NCI-H146 treated with DMSO at 0.1 percent for 48 hours (cell line): Measurements from ENCODE around the gene ZNF224.

Source experiments
- DNase-seq: peaks from one replicate; lab custom pipeline; 2025; ENCODE audit not compliant: unreplicated experiment; lab: John Stamatoyannopoulos, UW

ZNF224 gene

DNA sequence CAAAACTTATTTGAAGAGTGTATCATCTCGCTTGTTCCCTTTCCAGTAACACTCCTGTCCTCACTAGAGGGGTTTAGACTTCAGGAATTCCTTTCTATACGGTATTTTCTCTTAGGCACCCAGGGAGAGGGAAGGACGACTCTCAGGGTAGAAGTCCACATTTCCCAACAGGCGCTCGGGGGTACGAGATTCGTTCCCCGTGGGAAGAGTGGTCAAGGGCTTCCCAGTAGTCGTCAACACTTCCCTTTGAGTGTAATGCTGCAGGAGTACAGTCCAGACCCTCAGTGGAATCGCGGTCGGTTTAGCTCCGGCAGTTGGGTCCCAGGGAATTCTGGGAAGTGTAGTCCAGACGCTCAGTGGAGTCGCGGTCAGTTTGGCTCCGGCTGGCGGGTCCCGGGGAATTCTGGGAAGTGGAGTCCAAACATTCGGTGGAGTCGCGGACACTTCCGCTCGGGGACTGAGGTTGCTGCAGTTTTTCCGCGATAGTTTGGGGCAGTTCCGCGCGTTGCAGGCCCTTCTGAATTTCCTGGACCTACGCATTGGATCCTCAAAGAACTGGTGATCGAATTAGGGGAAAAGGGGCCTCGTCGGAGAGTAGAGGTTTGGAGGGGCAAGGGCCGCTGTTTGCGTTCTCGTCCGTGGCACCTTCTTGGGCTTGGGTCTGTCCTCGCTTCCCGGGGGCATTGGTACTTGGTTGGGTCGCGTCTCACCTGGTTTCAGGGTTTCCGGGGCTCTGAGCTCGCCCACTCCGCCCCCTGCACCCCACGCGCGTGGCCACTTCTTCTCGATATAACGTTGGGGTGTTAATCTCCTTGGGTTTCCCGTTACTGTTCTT, at the start of gene ZNF224:
Gene ZNF224 (plus strand): TSS at position 431 of the 835 bp plus-strand sequence. CDS start 3,513 bp downstream, outside the sequence.
- DNase-seq = peak; percentile 95

GRCh38 chr19:44050740-44051649, 43.2 kb upstream of the ZNF224 start:
- DNase-seq = peak; percentile 81

GRCh38 chr19:44051650-44052402, 42.3 kb upstream of the ZNF224 start, which contains the start of gene ZNF223:
Gene ZNF223, plus strand, starts transcription at chr19:44052036. Its CDS starts 3,141 bp downstream, at chr19:44055177.
- DNase-seq = peak; percentile 99

GRCh38 chr19:44055870-44056269, 38.3 kb upstream of the ZNF224 start:
- DNase-seq = no peak

- DNase-seq = no peak
Observed at GRCh38 chr19:44059229-44059628, 34.9 kb upstream of the ZNF224 start.

- DNase-seq = no peak
Observed at GRCh38 chr19:44061038-44061437, 33.1 kb upstream of the ZNF224 start.

- no peak for DNase-seq
Observed at GRCh38 chr19:44066305-44066704, 27.9 kb upstream of the ZNF224 start.

GRCh38 chr19:44069415-44069814, 24.7 kb upstream of the ZNF224 start:
- DNase-seq = no peak

DNA sequence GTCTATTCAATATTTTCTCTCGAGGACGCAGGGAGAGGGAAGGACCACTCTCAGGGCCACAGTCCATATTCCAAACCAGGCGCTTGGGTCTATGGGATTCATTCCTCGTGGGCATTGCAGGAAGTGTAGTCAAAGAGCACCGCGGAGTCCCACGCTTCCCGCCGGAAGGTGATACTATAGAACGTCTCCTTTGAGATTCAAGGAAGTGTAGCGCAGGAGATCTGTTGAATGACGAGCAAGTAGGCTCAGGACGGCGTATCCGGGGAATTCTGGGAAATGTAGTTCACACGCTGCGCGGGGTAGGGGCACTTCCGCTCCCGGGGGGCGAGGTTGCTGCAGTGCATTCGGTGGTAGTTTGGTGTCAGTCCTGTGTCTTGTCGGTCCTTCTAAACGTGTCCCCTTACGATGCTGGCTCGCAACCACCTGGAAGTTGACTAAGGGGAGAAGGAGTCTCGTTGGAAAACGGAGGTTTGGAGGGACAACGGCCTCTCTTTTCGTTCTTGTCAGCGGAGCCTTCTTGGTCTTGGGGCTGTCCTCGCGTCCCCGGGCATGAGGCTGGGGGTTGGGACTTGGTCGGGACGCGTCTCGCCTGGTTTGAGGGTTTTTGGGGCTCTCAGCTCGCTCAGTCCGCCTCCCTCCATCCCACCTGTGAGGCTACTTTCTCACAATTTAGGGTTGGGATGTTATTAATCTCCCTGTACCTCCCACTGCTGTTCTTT, 22.2 kb upstream of the ZNF224 start, which contains the start of gene ZNF284:
Gene ZNF284 (plus strand): TSS at position 336 of the 719 bp plus-strand sequence. CDS start 4,231 bp downstream, outside the sequence.
- peak; percentile 95 for DNase-seq

DNA sequence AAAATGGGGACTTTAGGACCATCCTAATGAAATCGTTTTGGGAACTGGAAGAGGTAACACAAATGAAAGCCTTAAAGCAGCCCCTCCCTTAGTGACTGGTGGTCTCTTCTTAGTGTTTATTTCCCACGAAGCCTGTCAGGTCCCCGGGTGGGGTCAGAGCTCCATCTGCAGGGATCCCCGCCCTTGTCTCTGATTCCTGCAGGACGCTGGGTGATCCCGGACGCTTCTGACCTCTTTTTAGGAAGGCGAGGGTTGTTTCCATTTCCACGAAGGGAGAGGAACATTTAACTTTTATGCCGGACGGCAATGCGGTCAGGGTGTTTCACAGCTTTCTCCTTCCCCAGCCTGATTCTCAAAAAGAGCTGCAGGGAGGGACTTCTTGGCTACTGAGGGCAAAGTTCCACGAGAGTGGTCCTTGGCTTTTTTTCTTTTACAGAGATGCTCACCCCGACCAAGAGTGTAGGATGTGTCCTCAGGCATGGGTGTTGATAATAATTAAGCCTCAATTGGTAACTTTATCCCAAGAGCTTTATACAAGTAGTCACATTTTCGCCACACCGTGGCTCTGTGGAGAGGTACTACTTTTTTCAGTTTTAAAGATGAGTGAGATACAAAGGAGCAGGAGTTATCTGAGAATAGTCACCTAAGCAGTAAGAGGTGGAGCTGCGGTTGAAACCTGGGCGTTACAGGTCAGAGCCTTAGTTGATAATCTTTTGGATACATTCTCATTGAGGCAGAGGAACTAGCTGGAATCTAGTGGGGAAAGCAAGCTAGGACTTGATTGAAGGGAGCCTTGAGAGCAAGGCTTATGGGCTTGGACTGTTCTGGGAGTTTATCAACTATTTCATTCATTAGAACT, 21.4 kb upstream of the ZNF224 start:
- no peak for DNase-seq

- DNase-seq = no peak
Observed at GRCh38 chr19:44076325-44076724, 17.8 kb upstream of the ZNF224 start.

DNA sequence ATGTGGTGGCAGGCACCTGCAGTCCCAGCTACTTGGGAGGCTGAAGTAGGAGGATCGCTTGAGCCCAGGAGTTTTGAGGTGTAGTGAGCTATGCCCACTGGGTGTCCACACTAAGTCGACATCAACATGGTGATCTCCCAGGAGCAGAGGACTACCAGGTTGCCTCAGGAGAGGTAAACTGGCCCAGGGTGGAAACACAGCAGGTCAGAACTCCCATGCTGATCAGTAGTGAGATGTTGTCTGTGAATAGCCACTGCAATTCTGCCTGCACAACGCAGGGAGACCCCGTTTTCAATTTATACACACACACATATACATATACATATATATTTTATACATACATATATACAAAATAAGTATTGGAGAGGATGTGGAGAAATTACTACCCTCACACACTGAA, 2.1 kb upstream of the ZNF224 start:
- no peak for DNase-seq

DNA sequence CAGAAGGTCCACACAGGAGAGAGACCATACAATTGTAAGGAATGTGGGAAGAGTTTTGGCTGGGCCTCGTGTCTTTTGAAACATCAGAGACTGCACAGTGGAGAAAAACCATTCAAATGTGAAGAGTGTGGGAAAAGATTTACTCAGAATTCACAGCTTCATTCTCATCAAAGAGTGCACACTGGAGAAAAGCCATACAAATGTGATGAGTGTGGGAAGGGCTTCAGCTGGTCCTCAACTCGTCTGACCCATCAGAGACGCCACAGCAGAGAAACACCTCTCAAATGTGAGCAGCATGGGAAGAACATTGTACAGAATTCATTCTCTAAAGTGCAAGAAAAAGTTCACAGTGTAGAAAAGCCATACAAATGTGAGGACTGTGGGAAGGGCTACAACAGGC, 13.6 kb downstream of the ZNF224 start:
- no peak for DNase-seq

DNA sequence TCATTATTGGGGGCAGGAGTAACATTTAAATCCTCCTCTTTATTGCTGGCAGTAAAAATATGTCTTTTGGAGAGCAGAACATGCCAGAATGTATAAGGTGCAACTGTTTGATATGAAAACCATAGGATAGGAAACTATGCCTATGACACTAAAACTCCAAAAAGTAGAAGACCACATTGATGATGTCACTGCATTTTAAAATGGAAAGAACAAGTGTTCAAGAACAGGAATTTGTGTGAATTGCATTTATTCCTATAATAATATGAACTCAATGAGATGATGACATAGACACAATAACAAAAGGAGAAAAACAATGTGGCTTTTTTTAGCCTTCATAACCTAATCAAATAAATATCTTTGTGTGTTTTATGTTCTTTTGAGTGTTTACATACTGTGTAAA, 15.3 kb downstream of the ZNF224 start:
- DNase-seq = no peak

- no peak for DNase-seq
Observed at GRCh38 chr19:44111910-44112463, 17.8 kb downstream of the ZNF224 start.

DNA sequence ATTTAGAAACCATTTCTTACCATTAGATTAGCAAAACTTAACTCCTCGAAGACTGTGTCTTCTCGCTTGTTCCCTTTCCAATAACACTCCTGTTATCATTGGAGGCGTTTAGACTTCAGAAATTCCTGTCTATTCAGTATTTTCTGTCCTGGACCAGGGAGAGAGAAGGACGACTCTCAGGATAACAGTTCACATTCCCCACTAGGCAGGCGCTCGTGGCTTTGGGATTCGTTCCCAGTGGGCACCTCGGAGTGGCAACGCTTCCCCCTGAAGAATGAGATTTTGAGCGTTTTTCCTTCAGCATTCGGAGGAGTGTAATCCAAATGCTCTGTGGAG, 18.6 kb downstream of the ZNF224 start:
- DNase-seq = peak; percentile 53

GRCh38 chr19:44113138-44113783, 19.1 kb downstream of the ZNF224 start, which contains the start of gene ZNF225:
Gene ZNF225, plus strand, starts transcription at chr19:44113399. Its CDS starts 2,429 bp downstream, at chr19:44115828.
- peak; percentile 98 for DNase-seq

DNA sequence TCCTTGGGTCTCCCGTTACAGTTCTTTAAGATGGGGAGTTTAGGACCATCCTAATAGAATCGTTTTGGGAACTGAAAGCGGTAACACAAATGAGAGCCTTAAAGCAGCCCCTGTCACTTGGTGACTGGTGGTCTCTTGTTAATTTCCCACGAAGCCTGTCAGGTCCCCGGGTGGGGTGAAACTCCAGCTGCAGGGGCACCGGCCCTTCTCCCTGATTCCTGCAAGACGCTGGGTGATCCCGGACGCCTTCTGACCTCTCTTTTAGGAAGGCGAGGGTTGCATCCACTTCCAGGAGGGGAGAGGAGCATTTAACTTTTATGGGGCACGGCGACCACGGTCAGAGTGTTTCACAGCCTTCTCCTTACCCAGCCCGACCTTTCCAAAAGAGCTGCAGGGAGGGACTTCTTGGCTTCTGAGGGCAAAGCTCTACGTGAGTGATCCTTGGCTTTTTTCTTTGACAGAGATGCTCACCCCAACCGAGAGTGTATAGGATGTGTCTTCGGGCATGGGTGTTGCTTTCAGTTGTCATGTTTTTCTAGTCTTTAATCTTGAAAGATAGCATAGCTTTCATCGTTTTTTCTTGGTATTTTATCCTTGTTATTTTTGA, 19.7 kb downstream of the ZNF224 start:
- DNase-seq = no peak
